Right lobe of liver (tissue), 4 donors: ENCODE data around the gene HSPG2.

Source experiments
- POLR2A ChIP-seq: fragments of 450-650 bp; IDR thresholded peaks from one replicate; pipeline ENCODE4 v1.6.1; 2017; ENCODE audit warnings: antibody characterized with exemption, mild to moderate bottlenecking
- TF ChIP-seq, protein P1 (sequence below), 4 donors: fragments of 200-600 bp in 3 of 4; fragments of 450-650 bp in 1 of 4; IDR thresholded peaks; one replicate each; pipeline versions ENCODE4 v1.5.1 to v1.8.0; 2016 to 2022; ENCODE audit warnings: antibody characterized with exemption in 4 of 4, mild to moderate bottlenecking in 2 of 4
- donor health status: DM: no; HTN: no; CAD: no.
- donor health status: DM: no; HTN: no; CAD: no.
- donor health status: DM: no; HTN: yes; CAD: no.

DNA sequence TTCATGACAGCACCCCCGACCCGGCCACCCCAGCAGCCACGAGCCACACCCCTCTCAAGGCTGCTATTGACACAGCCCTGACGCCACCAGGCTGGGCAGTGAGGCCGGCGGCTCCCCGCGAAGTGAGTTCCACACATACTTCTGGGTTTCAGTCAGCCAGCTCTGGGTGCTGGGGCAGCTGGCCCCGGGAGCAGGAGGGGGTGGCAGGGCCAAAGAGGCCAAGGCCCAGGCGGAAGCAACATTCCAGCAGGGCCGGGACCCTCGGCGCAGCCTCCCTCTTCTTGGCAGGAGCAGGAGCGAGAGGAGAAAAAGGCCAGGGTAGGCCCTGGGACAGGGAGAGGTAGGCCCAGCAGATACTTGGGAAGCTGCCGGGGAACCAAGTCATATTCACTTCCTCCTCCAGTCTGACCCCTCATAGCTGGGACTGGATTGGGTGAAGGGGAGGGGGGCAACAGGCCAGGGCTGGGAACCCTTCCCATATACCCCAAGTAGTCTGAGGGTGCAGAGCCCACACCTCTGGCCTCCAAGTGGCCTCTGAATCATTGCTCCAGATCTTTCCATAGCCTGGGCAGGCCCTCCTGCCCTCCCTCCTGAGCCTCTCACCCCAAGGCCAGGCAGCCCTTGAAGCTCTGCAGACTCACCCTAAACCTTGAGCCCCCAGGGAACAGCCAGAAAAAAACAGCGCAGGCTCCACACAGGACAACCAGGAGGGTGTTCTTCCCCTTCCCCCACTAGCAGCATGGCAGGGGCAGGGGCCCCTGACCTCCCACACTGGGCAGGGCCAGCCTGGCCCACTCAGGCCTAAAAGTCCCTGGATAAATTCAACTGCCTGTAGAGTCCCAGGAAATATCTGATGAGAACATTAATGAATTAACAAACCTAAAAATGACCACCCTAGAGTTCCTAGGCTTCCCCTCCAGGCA, 5.7 kb downstream of the HSPG2 start:
- no peak for TF ChIP-seq POLR2A
- TF ChIP-seq, protein P1, sequence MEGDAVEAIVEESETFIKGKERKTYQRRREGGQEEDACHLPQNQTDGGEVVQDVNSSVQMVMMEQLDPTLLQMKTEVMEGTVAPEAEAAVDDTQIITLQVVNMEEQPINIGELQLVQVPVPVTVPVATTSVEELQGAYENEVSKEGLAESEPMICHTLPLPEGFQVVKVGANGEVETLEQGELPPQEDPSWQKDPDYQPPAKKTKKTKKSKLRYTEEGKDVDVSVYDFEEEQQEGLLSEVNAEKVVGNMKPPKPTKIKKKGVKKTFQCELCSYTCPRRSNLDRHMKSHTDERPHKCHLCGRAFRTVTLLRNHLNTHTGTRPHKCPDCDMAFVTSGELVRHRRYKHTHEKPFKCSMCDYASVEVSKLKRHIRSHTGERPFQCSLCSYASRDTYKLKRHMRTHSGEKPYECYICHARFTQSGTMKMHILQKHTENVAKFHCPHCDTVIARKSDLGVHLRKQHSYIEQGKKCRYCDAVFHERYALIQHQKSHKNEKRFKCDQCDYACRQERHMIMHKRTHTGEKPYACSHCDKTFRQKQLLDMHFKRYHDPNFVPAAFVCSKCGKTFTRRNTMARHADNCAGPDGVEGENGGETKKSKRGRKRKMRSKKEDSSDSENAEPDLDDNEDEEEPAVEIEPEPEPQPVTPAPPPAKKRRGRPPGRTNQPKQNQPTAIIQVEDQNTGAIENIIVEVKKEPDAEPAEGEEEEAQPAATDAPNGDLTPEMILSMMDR (IDR thresholded peaks at IDR 0.05), result no peak
